HG03342 (cell line): ENCODE results near the gene SYDE2.
"Not testable (repeated sequence)": the region's sequence is repeated elsewhere in the genome, so short reads cannot be mapped to it uniquely, and the experiment has no call there.

Experiments used
- ATAC-seq: cut with Tn5 transposase; IDR thresholded peaks from one replicate; pipeline ENCODE4 v1.9.1; 2021; ENCODE audit warnings: mild to moderate bottlenecking, moderate library complexity; ENCODE audit not compliant: unreplicated experiment

The SYDE2 gene

DNA sequence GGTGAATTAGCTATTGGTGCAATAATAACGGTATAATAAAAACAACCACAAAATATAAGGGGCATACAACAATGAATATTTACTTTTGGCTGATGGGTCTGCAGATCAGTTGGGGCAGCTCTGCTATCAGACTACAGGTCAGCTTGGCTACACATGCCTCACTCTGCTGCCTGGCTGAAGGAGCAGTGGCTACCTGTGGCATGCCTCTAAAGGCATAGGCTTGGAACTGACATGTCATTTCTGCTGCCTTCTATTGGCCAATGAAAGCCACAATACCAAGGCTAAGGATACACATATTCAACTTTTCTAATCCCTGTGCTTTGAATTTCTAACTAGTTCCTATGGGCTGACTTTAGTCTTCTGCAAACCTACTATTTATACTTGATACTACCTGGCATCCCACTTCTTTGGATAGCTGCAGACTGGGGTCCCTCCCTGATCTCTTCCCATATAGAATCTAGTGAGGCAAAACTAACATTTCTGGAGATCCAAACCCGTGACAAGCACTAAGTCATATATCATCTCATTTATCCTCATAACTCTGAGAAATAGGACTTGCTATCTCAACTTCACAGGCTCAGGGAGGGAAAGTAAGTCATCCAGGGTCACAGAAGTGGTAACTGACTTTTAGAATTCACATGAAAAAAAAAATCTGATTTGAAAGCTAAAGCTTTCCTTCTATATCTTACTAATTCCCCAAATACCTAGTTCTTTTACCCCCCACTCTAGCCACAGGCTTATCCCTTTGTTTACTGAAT lies 19.2 kb upstream of the SYDE2 start:
- ATAC-seq: no peak

GRCh38 chr1:85216697-85217096 lies 15.9 kb upstream of the SYDE2 start:
- ATAC-seq: no peak

DNA sequence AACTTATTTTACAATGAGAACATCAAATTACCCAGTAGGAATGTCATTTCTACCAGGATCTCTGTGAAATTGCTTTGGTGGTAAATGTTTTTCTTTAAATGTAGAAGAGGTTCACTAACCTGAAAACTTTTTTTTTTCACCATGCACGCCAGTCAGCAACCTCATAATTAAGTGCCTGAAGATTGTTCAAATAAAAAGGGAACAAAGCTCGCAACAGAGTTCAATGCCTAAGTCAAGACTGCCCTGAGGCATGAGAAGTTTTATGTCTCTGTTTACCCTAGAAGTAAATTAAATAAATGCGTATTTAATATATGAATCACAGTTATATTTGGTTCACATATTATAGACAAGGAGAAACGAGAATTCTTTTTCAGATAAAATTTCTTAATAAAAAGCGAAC lies 13.8 kb upstream of the SYDE2 start:
- ATAC-seq: no peak

GRCh38 chr1:85208488-85208887 lies 7.7 kb upstream of the SYDE2 start:
- no peak for ATAC-seq

DNA sequence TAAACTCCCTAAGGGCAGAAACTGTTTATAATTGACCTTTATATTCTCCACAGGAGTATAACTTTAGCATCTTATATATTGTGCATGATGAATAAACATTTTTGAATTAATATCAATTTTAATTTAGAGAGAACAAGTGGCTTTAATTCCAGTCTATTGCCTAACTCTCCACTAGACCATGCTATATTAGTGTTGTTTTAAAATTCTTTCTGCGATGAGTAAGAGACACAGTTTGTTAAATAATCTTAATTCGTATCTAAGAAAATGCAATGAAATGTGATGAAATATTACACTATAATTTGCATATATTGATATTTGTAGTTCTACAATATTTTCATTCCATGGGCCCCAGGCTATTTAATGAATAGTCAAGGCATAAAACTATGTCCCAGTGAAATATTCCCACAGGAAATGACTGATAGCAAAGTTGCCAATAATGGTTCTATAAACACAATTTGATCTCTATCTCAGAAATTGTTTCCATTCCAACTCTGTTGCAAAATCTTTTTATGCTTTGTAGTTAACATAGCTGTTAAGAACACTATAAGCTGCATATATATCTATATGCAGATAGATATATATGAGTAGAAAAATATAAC lies 2.9 kb upstream of the SYDE2 start:
- no peak for ATAC-seq

GRCh38 chr1:85202864-85203255 lies 2.0 kb upstream of the SYDE2 start:
- ATAC-seq: no peak

DNA sequence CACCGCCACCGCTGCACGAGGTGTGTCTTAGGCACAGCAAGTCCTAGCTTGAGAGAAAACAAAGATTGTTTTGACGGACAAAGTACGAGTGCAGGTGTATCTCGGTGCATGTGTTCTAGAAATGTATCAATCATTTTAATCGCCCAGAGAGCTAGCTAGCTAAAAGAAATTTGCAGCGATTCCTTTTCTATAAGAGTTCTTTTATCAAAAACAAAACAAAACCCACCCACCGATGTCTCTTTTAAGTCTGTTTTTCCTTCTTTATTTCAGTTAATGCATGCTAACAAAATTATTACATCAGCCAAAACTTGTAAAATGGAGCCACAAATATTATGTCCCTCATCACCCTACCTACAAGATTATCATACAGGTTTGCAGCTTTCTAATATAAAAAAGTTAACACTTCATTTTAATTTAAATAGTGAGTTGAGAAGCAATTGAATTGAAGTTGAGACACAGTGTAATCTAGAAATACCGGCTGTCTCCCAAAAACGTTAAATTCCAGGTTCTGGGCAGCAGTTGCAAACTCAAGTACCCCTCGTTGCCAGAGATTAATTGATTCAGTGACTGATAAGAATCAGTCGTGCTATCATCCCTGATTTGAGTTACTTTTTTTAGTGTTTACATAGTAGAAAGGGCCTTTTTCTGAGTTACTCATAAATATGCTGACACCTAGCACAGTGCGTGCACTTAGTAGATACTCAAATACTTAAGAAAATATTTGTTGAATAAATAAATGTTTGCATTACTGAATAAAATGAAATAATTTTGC lies 1.5 kb upstream of the SYDE2 start:
- ATAC-seq: peak; percentile 16

- ATAC-seq: peak; percentile 46
Observed at GRCh38 chr1:85201340-85202091, 700 bp upstream of the SYDE2 start.

GRCh38 chr1:85199667-85200462 lies 951 bp downstream of the SYDE2 start:
- ATAC-seq: no peak

DNA sequence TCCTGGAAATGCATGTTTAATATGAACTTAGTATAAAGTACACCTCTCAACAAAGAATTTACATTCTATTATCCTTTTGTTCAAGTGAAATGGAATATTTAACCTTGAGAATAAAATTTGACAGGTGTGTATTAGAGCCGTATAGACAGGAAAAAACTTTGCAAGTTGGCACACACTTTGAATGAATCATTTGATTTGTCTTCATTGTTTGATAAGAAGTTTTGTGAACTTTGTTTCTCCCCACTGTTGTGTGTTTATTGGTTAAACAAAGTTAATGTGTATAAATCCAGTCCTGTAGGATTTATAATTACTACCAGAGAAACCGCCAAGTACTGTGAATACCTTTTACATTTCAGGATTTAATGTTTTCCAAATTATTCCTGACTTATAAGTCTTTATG lies 2.0 kb downstream of the SYDE2 start:
- ATAC-seq: no peak

GRCh38 chr1:85196358-85196757 lies 4.5 kb downstream of the SYDE2 start:
- no peak for ATAC-seq

GRCh38 chr1:85195703-85196102 lies 5.1 kb downstream of the SYDE2 start:
- no peak for ATAC-seq

GRCh38 chr1:85192129-85192528 lies 8.7 kb downstream of the SYDE2 start:
- not testable (repeated sequence) for ATAC-seq

- no peak for ATAC-seq
Observed at GRCh38 chr1:85189120-85189519, 11.7 kb downstream of the SYDE2 start.

GRCh38 chr1:85188530-85188929 lies 12.3 kb downstream of the SYDE2 start:
- no peak for ATAC-seq

DNA sequence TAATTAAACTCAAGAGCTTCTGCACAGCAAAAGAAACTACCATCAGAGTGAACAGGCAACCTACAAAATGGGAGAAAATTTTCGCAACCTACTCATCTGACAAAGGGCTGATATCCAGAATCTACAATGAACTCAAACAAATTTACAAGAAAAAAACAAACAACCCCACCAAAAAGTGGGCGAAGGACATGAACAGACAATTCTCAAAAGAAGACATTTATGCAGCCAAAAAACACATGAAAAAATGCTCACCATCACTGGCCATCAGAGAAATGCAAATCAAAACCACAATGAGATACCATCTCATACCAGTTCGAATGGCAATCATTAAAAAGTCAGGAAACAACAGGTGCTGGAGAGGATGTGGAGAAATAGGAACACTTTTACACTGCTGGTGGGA lies 13.8 kb downstream of the SYDE2 start:
- ATAC-seq: not testable (repeated sequence)

GRCh38 chr1:85184245-85184644 lies 16.6 kb downstream of the SYDE2 start:
- no peak for ATAC-seq

GRCh38 chr1:85182700-85183099 lies 18.1 kb downstream of the SYDE2 start:
- ATAC-seq: no peak

DNA sequence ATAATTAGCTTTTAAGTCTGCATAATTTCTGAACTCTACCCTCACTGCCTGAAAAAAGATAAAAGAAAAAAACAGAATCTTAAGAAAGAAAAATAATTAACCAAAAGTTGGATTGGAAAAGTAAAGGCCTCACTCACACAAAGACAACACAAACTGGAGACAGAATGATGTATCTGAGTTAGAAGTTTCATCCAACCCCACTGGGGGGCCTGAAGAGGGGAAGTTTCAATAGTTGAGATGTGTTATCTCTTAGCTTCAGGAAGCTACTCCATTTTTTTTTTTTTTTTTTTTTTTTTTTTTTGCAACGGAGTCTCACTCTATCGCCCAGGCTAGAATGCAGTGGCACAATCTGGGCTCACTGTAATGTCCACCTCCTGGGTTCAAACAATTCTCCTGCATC lies 19.9 kb downstream of the SYDE2 start:
- no peak for ATAC-seq

DNA sequence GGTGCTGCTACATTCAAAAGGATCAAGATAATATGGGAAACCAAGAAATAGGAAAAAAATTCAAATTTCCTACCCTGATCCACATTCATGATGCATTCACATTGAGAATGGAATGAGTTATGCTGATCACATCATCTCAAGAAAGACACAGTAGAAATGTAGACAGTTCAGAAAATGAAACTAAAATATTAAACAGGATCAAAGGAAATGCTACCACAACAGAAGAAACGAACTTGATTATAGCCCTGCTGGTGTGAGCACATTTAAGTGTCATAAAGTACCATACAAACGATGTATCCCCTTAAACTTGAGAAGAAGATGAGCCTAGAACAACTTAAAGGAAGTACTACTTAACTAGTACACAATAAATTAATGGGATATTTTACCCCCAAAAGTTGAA lies 21.3 kb downstream of the SYDE2 start:
- ATAC-seq: no peak
